ENCODE data around the gene CYTH1.

DNA sequence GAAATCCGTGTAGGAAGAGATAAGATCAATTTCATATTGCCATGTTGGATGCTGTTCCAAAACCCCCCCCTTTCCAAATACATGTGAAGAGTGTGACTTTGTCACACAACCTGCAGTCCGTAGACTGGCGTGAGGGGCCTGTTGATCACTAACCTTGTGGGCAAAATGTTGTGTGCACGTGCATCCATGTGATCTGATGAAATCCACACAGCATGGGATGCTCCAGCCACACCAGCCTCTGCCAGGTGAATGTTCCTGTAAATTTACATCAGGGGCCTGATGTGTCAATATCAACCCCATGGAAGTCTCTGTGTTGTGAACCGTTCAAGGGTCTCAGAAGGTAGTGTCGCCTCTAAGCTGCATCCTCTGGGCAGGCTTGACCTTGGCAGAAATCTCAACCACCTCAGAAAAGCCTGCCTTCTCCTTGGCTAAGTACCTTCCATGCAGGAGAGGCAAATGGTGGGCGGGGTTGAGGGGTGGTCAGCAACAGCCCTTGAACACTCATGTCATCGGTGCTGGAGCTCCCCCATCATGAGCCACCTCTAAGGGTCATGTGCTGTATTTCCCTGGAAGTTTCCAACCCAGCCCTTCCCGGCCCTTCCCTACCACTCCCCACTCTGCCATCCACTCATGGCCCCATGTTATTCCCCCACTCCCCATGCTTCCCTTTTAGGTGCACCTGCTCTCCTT is 126.7 kb downstream of the CYTH1 start:
- TF ChIP-seq, protein P1, sequence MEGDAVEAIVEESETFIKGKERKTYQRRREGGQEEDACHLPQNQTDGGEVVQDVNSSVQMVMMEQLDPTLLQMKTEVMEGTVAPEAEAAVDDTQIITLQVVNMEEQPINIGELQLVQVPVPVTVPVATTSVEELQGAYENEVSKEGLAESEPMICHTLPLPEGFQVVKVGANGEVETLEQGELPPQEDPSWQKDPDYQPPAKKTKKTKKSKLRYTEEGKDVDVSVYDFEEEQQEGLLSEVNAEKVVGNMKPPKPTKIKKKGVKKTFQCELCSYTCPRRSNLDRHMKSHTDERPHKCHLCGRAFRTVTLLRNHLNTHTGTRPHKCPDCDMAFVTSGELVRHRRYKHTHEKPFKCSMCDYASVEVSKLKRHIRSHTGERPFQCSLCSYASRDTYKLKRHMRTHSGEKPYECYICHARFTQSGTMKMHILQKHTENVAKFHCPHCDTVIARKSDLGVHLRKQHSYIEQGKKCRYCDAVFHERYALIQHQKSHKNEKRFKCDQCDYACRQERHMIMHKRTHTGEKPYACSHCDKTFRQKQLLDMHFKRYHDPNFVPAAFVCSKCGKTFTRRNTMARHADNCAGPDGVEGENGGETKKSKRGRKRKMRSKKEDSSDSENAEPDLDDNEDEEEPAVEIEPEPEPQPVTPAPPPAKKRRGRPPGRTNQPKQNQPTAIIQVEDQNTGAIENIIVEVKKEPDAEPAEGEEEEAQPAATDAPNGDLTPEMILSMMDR (IDR thresholded peaks at IDR 0.05) = no peak
- no peak for TF ChIP-seq POLR2A (IDR thresholded peaks at IDR 0.05)

Measured in Peyer's patch (tissue), 4 donors.